ENCODE data around the gene ADIPOR2.

DNA sequence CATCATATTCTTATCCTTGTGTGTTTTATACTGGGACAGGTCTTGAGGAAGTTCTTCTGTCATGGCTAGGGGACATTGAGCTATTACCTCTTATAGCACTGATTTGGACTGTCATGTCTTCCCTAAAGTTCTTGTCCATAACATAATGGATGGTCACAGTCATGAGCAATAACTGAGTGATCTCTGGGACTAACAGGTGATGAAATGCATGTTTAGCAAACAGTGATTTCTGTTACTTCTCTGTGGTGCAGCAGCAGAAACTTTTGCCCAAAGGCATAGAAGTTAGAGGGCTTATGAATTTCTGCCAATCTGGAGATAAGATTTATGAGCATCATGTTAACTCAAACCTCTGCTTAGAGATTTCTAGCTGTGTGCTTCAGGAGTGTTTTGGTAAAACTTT, 5.9 kb downstream of the ADIPOR2 start:
- TF ChIP-seq, protein P1, sequence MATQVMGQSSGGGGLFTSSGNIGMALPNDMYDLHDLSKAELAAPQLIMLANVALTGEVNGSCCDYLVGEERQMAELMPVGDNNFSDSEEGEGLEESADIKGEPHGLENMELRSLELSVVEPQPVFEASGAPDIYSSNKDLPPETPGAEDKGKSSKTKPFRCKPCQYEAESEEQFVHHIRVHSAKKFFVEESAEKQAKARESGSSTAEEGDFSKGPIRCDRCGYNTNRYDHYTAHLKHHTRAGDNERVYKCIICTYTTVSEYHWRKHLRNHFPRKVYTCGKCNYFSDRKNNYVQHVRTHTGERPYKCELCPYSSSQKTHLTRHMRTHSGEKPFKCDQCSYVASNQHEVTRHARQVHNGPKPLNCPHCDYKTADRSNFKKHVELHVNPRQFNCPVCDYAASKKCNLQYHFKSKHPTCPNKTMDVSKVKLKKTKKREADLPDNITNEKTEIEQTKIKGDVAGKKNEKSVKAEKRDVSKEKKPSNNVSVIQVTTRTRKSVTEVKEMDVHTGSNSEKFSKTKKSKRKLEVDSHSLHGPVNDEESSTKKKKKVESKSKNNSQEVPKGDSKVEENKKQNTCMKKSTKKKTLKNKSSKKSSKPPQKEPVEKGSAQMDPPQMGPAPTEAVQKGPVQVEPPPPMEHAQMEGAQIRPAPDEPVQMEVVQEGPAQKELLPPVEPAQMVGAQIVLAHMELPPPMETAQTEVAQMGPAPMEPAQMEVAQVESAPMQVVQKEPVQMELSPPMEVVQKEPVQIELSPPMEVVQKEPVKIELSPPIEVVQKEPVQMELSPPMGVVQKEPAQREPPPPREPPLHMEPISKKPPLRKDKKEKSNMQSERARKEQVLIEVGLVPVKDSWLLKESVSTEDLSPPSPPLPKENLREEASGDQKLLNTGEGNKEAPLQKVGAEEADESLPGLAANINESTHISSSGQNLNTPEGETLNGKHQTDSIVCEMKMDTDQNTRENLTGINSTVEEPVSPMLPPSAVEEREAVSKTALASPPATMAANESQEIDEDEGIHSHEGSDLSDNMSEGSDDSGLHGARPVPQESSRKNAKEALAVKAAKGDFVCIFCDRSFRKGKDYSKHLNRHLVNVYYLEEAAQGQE (IDR thresholded peaks at IDR 0.05; ENCODE audit: insufficient read depth in 1 of 2, low read depth in 2 of 2, low read length in 2 of 2): no peak
- TF ChIP-seq POLR2AphosphoS5 (IDR thresholded peaks at IDR 0.05; ENCODE audit: low read depth, low read length): no peak

Measured in PFSK-1 (cell line).